GM18526 (cell line): Measurements from ENCODE around the gene PCDHGB4.
"Not testable (repeated sequence)": the region's sequence is repeated elsewhere in the genome, so short reads cannot be mapped to it uniquely, and the experiment has no call there.

Source experiments
- POLR2A ChIP-seq: IDR thresholded peaks from 3 replicates; pipeline ENCODE4 v1.6.1; 2011; ENCODE audit not compliant: insufficient read length; ENCODE audit errors: extremely low read depth

Gene PCDHGB4

DNA sequence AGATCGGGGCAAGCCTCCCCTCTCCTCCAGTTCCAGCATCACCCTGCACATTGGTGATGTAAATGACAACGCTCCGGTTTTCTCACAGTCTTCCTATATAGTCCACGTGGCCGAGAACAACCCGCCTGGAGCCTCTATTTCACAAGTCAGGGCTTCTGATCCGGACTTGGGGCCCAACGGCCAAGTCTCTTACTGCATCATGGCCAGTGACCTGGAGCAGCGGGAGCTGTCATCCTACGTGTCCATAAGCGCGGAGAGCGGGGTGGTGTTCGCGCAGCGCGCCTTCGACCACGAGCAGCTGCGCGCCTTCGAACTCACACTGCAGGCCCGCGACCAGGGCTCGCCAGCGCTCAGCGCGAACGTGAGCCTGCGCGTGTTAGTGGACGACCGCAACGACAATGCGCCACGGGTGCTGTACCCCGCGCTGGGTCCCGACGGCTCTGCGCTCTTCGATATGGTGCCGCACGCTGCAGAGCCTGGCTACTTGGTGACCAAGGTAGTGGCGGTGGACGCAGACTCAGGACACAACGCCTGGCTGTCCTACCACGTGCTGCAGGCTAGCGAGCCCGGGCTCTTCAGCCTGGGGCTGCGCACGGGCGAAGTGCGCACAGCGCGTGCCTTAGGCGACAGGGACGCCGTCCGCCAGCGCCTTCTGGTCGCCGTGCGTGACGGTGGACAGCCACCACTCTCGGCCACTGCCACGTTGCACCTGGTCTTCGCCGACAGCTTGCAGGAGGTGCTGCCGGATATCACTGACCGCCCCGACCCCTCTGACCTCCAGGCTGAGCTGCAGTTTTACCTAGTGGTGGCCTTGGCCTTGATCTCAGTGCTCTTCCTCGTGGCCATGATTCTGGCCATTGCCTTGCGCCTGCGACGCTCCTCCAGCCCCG lies 1.9 kb downstream of the PCDHGB4 start:
- TF ChIP-seq POLR2A: no peak

DNA sequence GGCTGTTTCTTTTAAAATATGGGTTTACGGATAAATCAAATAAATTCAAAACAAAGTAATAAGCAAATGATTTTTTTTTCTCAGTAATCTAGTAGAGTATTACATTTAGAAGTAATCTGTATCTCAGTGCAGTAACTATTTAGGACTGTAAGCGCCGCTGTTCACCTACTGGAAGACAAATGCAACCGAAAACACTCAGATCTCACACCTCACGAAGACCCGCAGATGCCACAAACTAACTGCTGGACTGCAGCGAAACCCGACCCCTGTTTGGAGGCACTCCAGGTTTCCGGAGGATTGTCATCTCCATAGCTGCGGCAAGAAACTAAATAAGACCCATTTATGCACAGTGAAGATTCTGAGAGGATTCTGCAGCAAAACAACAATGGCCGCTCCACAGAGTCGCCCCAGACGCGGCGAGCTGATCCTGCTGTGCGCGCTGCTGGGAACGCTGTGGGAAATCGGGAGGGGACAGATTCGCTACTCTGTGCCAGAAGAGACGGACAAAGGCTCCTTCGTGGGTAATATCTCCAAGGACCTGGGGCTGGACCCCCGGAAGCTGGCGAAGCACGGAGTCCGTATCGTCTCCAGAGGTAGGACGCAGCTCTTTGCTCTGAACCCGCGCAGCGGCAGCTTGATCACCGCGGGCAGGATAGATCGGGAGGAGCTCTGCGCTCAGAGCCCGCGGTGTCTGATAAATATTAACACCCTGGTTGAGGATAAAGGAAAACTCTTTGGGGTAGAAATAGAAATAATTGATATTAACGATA lies 5.1 kb downstream of the PCDHGB4 start, which contains the start of gene PCDHGA8:
Gene PCDHGA8, plus strand, starts transcription at position 205 of the 770 bp plus-strand sequence. Its CDS starts 181 bp downstream, at position 386.
- TF ChIP-seq POLR2A: no peak

DNA sequence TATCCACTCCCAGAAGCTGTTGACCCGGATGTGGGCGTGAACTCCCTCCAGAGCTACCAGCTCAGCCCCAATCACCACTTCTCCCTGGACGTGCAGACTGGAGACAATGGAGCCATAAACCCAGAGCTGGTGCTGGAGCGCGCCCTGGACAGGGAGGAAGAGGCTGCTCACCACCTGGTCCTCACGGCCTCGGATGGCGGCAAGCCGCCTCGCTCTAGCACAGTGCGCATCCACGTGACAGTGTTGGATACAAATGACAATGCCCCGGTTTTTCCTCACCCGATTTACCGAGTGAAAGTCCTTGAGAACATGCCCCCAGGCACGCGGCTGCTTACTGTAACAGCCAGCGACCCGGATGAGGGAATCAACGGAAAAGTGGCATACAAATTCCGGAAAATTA lies 5.8 kb downstream of the PCDHGB4 start:
- TF ChIP-seq POLR2A: no peak

DNA sequence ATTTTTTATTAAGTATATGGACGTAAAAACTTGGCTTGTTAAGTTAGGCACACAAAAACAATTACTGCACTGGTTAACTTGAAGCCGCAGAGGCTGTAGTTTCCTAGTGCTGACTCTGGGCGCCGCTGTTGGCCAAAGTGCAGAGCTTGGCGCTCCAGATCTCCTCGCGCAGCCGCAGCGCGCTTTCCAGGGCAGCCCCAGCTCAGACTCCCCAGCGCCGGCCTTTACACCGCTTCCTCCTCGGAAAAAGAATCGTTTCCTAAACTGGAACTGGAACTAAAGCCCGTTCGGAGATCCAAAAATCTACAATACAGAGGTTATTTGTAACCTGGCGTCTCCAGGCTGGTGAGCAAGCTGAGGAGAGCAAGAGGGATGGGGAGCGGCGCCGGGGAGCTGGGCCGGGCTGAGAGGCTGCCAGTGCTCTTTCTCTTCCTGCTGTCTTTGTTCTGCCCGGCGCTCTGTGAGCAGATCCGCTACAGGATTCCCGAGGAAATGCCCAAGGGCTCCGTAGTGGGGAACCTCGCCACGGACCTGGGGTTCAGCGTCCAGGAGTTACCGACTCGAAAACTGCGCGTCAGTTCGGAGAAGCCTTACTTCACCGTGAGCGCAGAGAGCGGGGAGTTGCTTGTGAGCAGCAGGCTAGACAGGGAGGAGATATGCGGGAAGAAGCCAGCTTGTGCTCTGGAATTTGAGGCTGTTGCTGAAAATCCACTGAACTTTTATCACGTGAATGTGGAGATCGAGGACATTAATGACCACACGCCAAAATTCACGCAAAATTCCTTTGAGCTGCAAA lies 10.5 kb downstream of the PCDHGB4 start, which contains the start of gene PCDHGB5:
Gene PCDHGB5, plus strand, starts transcription at position 192 of the 796 bp plus-strand sequence. Its CDS starts 181 bp downstream, at position 373.
- not testable (repeated sequence) for TF ChIP-seq POLR2A

DNA sequence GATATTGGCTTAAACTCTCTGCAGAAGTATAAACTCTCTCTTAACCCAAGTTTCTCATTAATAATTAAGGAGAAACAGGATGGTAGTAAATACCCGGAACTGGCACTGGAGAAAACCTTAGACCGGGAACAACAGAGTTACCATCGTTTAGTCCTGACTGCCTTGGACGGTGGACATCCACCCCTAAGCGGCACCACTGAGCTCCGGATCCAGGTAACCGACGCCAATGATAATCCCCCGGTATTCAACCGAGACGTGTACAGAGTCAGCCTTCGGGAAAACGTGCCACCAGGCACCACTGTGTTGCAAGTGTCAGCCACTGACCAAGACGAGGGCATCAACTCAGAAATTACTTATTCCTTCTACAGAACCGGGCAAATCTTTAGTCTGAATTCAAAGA lies 11.1 kb downstream of the PCDHGB4 start:
- no peak for TF ChIP-seq POLR2A

DNA sequence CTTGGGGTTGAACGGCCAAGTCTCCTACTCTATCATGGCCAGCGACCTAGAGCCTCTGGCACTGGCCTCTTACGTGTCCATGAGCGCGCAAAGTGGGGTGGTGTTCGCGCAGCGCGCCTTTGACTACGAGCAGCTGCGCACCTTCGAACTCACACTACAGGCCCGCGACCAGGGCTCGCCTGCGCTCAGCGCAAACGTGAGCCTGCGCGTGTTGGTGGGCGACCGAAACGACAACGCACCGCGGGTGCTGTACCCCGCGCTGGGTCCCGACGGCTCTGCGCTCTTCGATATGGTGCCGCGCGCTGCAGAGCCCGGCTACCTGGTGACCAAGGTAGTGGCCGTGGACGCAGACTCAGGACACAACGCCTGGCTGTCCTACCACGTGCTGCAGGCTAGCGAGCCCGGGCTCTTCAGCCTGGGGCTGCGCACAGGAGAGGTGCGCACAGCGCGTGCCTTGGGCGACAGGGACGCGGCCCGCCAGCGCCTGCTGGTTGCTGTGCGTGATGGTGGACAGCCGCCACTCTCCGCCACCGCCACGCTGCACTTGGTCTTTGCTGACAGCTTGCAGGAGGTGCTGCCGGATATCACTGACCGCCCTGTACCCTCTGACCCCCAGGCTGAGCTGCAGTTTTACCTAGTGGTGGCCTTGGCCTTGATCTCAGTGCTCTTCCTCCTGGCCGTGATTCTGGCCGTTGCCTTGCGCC lies 12.2 kb downstream of the PCDHGB4 start:
- no peak for TF ChIP-seq POLR2A

DNA sequence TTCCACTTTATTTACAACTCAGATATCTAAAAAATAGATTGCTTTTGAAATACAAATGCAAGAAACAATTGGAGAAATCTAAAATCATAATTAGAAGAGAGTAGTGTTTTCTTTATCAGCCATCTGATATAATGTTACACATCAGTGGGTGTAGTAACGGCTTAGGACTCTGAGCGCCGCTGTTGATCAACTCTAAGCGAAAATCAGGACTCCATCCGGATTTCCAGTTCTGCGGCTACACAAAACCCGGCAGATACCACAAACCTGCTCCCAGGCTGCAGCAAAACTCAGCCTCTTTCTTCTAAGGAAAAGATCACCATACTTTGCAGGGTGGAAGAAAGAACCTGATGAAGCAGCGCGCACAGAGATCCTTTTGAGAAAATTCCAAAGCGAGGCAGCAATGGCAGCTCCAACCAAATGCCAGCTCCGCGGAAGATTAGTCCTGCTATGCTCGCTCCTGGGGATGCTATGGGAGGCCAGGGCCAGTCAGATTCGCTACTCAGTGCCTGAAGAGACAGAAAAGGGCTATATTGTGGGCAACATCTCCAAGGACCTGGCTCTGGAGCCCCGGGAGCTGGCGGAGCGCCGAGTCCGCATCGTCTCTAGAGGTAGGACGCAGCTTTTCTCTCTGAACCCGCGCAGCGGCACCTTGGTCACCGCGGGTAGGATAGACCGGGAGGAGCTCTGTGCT lies 15.2 kb downstream of the PCDHGB4 start, which contains the start of gene PCDHGA9:
Gene PCDHGA9, plus strand, starts transcription at position 226 of the 691 bp plus-strand sequence. Its CDS starts 175 bp downstream, at position 401.
- no peak for TF ChIP-seq POLR2A

DNA sequence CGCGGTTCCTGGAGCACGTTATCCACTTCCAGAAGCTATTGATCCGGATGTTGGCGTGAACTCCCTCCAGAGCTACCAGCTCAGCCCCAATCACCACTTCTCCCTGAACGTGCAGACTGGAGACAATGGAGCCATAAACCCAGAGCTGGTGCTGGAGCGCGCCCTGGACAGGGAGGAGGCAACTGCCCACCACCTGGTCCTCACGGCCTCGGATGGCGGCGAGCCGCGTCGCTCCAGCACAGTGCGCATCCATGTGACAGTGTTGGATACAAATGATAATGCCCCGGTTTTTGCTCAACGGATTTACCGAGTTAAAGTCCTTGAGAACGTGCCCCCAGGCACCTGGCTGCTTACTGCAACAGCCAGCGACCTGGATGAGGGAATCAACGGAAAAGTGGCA lies 15.9 kb downstream of the PCDHGB4 start:
- no peak for TF ChIP-seq POLR2A

DNA sequence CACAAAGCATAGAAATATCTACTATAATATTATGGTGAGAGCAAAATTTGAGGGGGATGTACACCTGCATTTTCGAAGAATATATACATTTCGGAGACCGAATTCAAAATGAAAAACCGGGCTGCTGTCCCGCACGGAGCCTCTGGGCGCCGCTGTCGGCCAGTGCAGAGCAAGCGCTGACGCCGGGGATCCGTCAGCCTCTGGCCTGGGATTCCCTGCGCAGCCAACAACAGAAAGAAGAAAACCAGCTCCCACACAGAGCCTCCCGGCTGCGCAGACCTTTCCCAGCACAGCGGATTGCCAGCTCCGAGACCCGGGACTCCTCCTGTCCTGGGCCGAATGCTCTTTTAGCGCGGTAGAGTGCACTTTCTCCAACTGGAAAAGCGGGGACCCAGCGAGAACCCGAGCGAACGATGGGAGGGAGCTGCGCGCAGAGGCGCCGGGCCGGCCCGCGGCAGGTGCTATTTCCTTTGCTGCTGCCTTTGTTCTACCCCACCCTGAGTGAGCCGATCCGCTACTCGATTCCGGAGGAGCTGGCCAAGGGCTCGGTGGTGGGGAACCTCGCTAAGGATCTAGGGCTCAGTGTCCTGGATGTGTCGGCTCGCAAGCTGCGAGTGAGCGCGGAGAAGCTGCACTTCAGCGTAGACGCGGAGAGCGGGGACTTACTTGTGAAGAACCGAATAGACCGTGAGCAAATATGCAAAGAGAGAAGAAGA lies 20.4 kb downstream of the PCDHGB4 start, which contains the start of gene PCDHGB6:
Gene PCDHGB6, plus strand, starts transcription at position 232 of the 716 bp plus-strand sequence. Its CDS starts 182 bp downstream, at position 414.
- not testable (repeated sequence) for TF ChIP-seq POLR2A

DNA sequence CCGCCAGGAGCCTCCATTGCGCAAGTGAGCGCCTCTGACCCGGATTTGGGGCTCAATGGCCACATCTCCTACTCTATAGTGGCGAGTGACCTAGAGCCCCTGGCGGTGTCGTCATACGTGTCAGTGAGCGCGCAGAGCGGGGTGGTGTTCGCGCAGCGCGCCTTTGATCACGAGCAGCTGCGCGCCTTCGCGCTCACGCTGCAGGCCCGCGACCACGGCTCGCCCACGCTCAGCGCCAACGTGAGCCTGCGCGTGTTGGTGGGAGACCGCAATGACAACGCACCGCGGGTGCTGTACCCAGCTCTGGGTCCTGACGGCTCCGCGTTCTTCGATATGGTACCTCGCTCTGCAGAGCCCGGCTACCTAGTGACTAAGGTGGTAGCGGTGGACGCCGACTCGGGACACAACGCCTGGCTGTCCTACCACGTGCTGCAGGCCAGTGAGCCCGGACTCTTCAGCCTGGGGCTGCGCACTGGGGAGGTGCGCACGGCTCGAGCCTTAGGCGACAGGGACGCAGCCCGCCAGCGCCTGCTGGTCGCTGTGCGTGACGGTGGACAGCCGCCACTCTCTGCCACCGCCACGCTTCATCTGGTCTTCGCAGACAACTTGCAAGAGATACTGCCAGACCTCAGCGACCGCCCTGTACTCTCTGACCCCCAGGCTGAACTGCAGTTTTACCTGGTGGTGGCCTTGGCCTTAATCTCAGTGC lies 22.3 kb downstream of the PCDHGB4 start:
- TF ChIP-seq POLR2A: no peak

DNA sequence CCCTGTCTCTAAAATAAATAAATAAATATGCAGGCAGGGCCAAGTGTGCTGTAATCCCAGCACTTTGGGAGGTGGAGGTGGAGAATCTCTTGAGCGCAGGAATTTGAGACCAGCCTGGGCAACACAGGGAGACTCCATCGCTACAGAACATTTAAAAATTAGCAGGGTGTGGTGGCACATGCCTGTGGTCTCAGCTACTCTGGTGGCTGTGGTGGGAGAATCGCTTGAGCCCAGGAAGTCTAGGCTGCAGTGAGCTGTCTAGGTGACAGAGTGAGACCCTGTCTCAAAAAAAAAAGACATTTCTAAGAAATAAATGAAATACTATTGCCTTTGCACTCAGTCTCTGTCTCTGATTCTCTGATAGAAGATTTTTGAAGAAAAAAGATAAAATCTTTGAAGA lies 24.1 kb downstream of the PCDHGB4 start:
- no peak for TF ChIP-seq POLR2A

DNA sequence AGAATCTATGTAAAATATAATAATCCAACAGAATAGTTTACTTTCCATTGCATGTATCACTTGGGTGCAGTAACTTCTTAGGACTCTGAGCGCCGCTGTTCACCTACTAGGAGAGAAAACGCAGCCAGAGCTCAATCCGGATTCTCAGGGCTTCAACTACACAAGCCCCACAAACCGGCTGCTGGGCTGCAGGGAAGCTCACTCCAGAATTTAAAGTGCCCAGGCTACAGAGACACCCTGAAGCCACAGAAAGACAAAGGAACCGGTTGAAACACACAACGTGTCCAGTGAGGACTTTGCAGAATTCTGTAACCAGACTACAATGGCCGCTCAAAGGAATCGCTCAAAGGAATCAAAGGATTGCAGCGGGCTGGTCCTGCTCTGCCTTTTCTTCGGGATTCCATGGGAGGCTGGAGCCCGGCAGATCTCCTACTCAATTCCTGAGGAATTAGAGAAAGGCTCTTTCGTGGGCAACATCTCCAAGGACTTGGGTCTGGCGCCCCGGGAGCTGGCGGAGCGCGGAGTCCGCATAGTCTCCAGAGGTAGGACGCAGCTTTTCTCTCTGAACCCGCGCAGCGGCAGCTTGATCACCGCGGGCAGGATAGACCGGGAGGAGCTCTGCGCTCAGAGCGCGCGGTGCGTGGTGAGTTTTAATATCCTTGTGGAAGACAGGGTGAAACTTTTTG lies 25.5 kb downstream of the PCDHGB4 start, which contains the start of gene PCDHGA10:
Gene PCDHGA10, plus strand, starts transcription at position 134 of the 686 bp plus-strand sequence. Its CDS starts 189 bp downstream, at position 323.
- no peak for TF ChIP-seq POLR2A
